DMS53 treated with DMSO at 0.1 percent for 48 hours (cell line): ENCODE results near the gene NHEJ1.

ENCODE experiments used
- DNase-seq: peaks from one replicate; lab custom pipeline; 2025; ENCODE audit not compliant: unreplicated experiment; lab: John Stamatoyannopoulos, UW

Gene NHEJ1

GRCh38 chr2:219124381-219125110 is 36.1 kb downstream of the NHEJ1 start:
- no peak for DNase-seq

GRCh38 chr2:219123356-219124135 is 37.1 kb downstream of the NHEJ1 start:
- DNase-seq = no peak

- no peak for DNase-seq
Observed at GRCh38 chr2:219122202-219122980, 38.2 kb downstream of the NHEJ1 start.

- DNase-seq = no peak
Observed at GRCh38 chr2:219120082-219120481, 40.5 kb downstream of the NHEJ1 start.

- DNase-seq = peak; percentile 31
Observed at GRCh38 chr2:219119422-219120043, 41.1 kb downstream of the NHEJ1 start.

GRCh38 chr2:219118504-219118903 is 42.1 kb downstream of the NHEJ1 start:
- DNase-seq = no peak

- no peak for DNase-seq
Observed at GRCh38 chr2:219116776-219117646, 43.6 kb downstream of the NHEJ1 start.

- DNase-seq = no peak
Observed at GRCh38 chr2:219112651-219113338, 47.8 kb downstream of the NHEJ1 start.

- DNase-seq = no peak
Observed at GRCh38 chr2:219112062-219112406, 48.6 kb downstream of the NHEJ1 start.

GRCh38 chr2:219111375-219112061 is 49.1 kb downstream of the NHEJ1 start:
- DNase-seq = peak; percentile 47

GRCh38 chr2:219109471-219109870 is 51.1 kb downstream of the NHEJ1 start:
- DNase-seq = no peak

GRCh38 chr2:219107758-219108157 is 52.9 kb downstream of the NHEJ1 start:
- DNase-seq = no peak

GRCh38 chr2:219106251-219106650 is 54.4 kb downstream of the NHEJ1 start:
- no peak for DNase-seq

- peak; percentile 53 for DNase-seq
Observed at GRCh38 chr2:219104107-219105035, 56.2 kb downstream of the NHEJ1 start.

GRCh38 chr2:219099329-219099728 is 61.3 kb downstream of the NHEJ1 start:
- DNase-seq = no peak

- DNase-seq = no peak
Observed at GRCh38 chr2:219095406-219095935, 65.1 kb downstream of the NHEJ1 start.

- DNase-seq = no peak
Observed at GRCh38 chr2:219094171-219094570, 66.4 kb downstream of the NHEJ1 start.
